GM10266 (cell line): Measurements from ENCODE around the gene MGAT5B.

Experiments
- DNase-seq: peaks from one replicate; pipeline ENCODE4 v3.0.0; 2012; ENCODE audit errors: extremely low spot score
- TF ChIP-seq, protein P1 (sequence below): IDR thresholded peaks from 2 replicates; pipeline ENCODE4 v1.5.1; 2012; ENCODE audit warnings: mild to moderate bottlenecking, low read depth; ENCODE audit not compliant: control insufficient read depth, insufficient read depth; ENCODE audit errors: missing control alignments

The MGAT5B gene

GRCh38 chr17:76948726-76949342, 80.6 kb downstream of the MGAT5B start:
- TF ChIP-seq, protein P1, sequence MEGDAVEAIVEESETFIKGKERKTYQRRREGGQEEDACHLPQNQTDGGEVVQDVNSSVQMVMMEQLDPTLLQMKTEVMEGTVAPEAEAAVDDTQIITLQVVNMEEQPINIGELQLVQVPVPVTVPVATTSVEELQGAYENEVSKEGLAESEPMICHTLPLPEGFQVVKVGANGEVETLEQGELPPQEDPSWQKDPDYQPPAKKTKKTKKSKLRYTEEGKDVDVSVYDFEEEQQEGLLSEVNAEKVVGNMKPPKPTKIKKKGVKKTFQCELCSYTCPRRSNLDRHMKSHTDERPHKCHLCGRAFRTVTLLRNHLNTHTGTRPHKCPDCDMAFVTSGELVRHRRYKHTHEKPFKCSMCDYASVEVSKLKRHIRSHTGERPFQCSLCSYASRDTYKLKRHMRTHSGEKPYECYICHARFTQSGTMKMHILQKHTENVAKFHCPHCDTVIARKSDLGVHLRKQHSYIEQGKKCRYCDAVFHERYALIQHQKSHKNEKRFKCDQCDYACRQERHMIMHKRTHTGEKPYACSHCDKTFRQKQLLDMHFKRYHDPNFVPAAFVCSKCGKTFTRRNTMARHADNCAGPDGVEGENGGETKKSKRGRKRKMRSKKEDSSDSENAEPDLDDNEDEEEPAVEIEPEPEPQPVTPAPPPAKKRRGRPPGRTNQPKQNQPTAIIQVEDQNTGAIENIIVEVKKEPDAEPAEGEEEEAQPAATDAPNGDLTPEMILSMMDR: no peak
- no peak for DNase-seq

GRCh38 chr17:76949913-76950695, 81.9 kb downstream of the MGAT5B start:
- no peak for DNase-seq
- TF ChIP-seq, protein P1: no peak

GRCh38 chr17:76951375-76951905, 83.2 kb downstream of the MGAT5B start:
- no peak for DNase-seq
- TF ChIP-seq, protein P1: no peak

- no peak for DNase-seq
- TF ChIP-seq, protein P1: no peak
These were observed 84.2 kb downstream of the MGAT5B start for GRCh38 chr17:76952402-76952801.

DNA sequence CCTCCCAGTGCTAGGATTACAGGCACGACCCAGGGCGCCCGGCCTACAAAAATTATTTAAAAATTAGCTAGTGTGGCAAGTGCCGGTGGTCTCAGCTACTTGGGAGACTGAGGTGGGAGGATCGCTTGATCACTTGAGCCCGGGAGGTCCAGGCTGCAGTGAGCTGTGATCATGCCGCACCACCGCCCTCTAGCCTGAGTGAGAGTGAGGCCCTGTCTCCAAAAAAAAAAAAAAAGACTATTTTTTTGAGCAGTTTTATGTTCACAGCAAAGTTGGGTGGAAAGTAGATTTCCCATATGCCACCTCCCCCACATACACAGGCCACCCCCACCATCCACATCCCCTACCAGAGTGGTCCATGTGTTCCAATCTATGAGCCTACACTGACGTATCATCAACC, 84.9 kb downstream of the MGAT5B start:
- TF ChIP-seq, protein P1: no peak
- DNase-seq: no peak

DNA sequence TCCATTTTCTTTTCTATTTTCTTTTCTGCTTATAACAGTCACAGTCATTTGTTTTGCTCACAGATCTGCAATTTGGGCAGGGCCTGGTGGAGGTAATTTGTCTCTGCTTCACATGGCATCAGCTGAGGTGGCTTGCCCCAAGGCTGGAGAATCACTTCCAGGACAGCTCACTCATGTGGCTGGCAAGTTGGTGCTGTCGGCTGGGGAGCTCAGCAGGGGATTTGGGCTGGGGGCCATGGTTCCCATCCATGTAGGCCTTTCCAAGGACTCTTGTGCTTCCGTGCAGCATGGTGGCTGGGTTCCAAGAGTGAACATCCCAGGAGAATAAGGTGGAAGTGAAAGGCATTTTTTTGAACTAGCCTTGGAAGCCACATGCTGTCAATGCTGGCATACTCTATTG, 85.7 kb downstream of the MGAT5B start:
- DNase-seq: no peak
- TF ChIP-seq, protein P1: no peak

DNA sequence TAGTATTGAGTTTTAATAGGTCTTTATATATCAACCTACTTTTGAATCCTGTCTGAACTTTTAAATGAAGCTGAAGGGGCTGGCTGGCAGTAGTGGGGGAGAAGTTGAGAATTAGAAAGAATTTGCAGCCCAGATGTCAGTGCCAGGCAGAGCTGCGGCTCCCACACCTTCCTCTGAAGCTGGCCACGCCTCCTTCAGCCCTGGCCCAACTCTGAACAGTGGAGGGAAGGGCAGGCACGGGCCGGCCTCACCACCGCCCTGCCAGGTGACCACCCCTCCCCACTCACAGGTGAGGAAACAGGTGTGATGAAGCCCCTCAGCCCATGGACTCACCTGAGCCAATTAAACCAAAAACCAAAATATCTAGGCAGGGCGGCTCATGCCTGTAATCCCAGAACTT, 87.0 kb downstream of the MGAT5B start:
- TF ChIP-seq, protein P1: no peak
- no peak for DNase-seq
